HG03342 (cell line): ENCODE results near the gene SPTBN1.

ENCODE experiments used
- ATAC-seq: cut with Tn5 transposase; IDR thresholded peaks from one replicate; pipeline ENCODE4 v1.9.1; 2021; ENCODE audit warnings: mild to moderate bottlenecking, moderate library complexity; ENCODE audit not compliant: unreplicated experiment

The SPTBN1 gene

GRCh38 chr2:54549917-54550518 is 93.9 kb downstream of the SPTBN1 start:
- ATAC-seq, result no peak

- ATAC-seq, result no peak
Observed at GRCh38 chr2:54550547-54550946, 94.4 kb downstream of the SPTBN1 start.

GRCh38 chr2:54551123-54551756 is 95.1 kb downstream of the SPTBN1 start:
- ATAC-seq, result peak; percentile 69

GRCh38 chr2:54553075-54553474 is 96.9 kb downstream of the SPTBN1 start:
- no peak for ATAC-seq

- no peak for ATAC-seq
Observed at GRCh38 chr2:54553775-54554174, 97.6 kb downstream of the SPTBN1 start.

GRCh38 chr2:54555318-54555837 is 99.3 kb downstream of the SPTBN1 start:
- no peak for ATAC-seq

- no peak for ATAC-seq
Observed at GRCh38 chr2:54556621-54557121, 100.5 kb downstream of the SPTBN1 start.

- no peak for ATAC-seq
Observed at GRCh38 chr2:54557211-54557600, 101.1 kb downstream of the SPTBN1 start.

- peak; percentile 44 for ATAC-seq
Observed at GRCh38 chr2:54557601-54558187, 101.6 kb downstream of the SPTBN1 start.

GRCh38 chr2:54558188-54559005 is 102.3 kb downstream of the SPTBN1 start:
- peak; percentile 46 for ATAC-seq

- no peak for ATAC-seq
Observed at GRCh38 chr2:54559006-54559445, 102.9 kb downstream of the SPTBN1 start.

GRCh38 chr2:54559593-54560145 is 103.5 kb downstream of the SPTBN1 start:
- ATAC-seq, result no peak

GRCh38 chr2:54560146-54560881 is 104.2 kb downstream of the SPTBN1 start:
- peak; percentile 50 for ATAC-seq

- no peak for ATAC-seq
Observed at GRCh38 chr2:54561010-54561409, 104.9 kb downstream of the SPTBN1 start.

GRCh38 chr2:54564439-54564838 is 108.3 kb downstream of the SPTBN1 start:
- no peak for ATAC-seq

GRCh38 chr2:54565551-54565950 is 109.4 kb downstream of the SPTBN1 start:
- ATAC-seq, result no peak

- no peak for ATAC-seq
Observed at GRCh38 chr2:54566896-54567295, 110.8 kb downstream of the SPTBN1 start.

- ATAC-seq, result no peak
Observed at GRCh38 chr2:54568876-54569321, 112.8 kb downstream of the SPTBN1 start.

GRCh38 chr2:54569745-54570301 is 113.7 kb downstream of the SPTBN1 start:
- ATAC-seq, result no peak
